ENCODE measurements around the gene SRPK3. TPM values are rescaled to one million over a fixed set of nuclear protein-coding genes. Genes with fewer than 3 reads are reported as not detected.

SRPK3 gene
- total RNA-seq, 1 experiment from 2014 or later, result 0.05 TPM

GRCh38 chrX:153831429-153832150, 50.7 kb downstream of the SRPK3 start:
- in situ Hi-C loops (cut with HindIII; ENCODE audit: low pct_unique_long_range_greater_than_20kb, low sequenced_read_pairs), result no loop called here
- DNase-seq (ENCODE audit: low read depth, low spot score), result no peak

- in situ Hi-C loops (cut with HindIII; ENCODE audit: low pct_unique_long_range_greater_than_20kb, low sequenced_read_pairs), result no loop called here
- DNase-seq (ENCODE audit: low read depth, low spot score), result no peak
Measured at GRCh38 chrX:153832728-153833127, 51.9 kb downstream of the SRPK3 start.

Other genes starting within 250 kb of the SRPK3 start
- gene CCNQ, start 181.9 kb upstream of the SRPK3 start, total RNA-seq (2014; rRNA removed; shearing (Covaris generic)), result 44.4 and 45.2 TPM in 2 replicates
- gene DUSP9, start 133.8 kb upstream of the SRPK3 start, total RNA-seq (2014; rRNA removed; shearing (Covaris generic)), result 6.1 and 6.8 TPM in 2 replicates
- 0.64 and 0.87 TPM in 2 replicates for gene PNCK, start 107.2 kb upstream of the SRPK3 start, total RNA-seq (2014; rRNA removed; shearing (Covaris generic))
- 44.7 and 48.1 TPM in 2 replicates for gene SLC6A8, start 93.1 kb upstream of the SRPK3 start, total RNA-seq (2014; rRNA removed; shearing (Covaris generic))
- 363 and 424 TPM in 2 replicates for gene BCAP31, start 56.7 kb upstream of the SRPK3 start, total RNA-seq (2014; rRNA removed; shearing (Covaris generic))
- 39.1 and 43.5 TPM in 2 replicates for gene ABCD1, start 56.2 kb upstream of the SRPK3 start, total RNA-seq (2014; rRNA removed; shearing (Covaris generic))
- gene PLXNB3, start 16.8 kb upstream of the SRPK3 start, total RNA-seq (2014; rRNA removed; shearing (Covaris generic)), result 2.7 and 4.8 TPM in 2 replicates
- 87.1 and 93.3 TPM in 2 replicates for gene IDH3G, start 13.3 kb downstream of the SRPK3 start, total RNA-seq (2014; rRNA removed; shearing (Covaris generic))
- 382 and 384 TPM in 2 replicates for gene SSR4, start 13.6 kb downstream of the SRPK3 start, total RNA-seq (2014; rRNA removed; shearing (Covaris generic))
- 14.6 and 15.2 TPM in 2 replicates for gene PDZD4, start 49.5 kb downstream of the SRPK3 start, total RNA-seq (2014; rRNA removed; shearing (Covaris generic))
- gene L1CAM, start 105.1 kb downstream of the SRPK3 start, total RNA-seq (2014; rRNA removed; shearing (Covaris generic)), result 58.4 and 78.9 TPM in 2 replicates
- 0.26 and 0.27 TPM in 2 replicates for gene AVPR2, start 123.6 kb downstream of the SRPK3 start, total RNA-seq (2014; rRNA removed; shearing (Covaris generic))
- gene ARHGAP4, start 145.2 kb downstream of the SRPK3 start, total RNA-seq (2014; rRNA removed; shearing (Covaris generic)), result 15.0 and 17.5 TPM in 2 replicates
- 85.7 and 96.4 TPM in 2 replicates for gene NAA10, start 154.0 kb downstream of the SRPK3 start, total RNA-seq (2014; rRNA removed; shearing (Covaris generic))
- 12.3 and 13.4 TPM in 2 replicates for gene RENBP, start 163.6 kb downstream of the SRPK3 start, total RNA-seq (2014; rRNA removed; shearing (Covaris generic))
- 22.6 and 23.3 TPM in 2 replicates for gene HCFC1, start 190.8 kb downstream of the SRPK3 start, total RNA-seq (2014; rRNA removed; shearing (Covaris generic))
- gene TMEM187, start 191.7 kb downstream of the SRPK3 start, total RNA-seq (2014; rRNA removed; shearing (Covaris generic)), result 5.8 and 7.6 TPM in 2 replicates
- 45.1 and 52.6 TPM in 2 replicates for gene IRAK1, start 238.9 kb downstream of the SRPK3 start, total RNA-seq (2014; rRNA removed; shearing (Covaris generic))